Fibroblast of lung (primary cell): Measurements from ENCODE around the gene PCDH7.

Source experiments
- EZH2 ChIP-seq: IDR thresholded peaks from 2 replicates; pipeline ENCODE4 v1.5.1; 2012; ENCODE audit warnings: low read length, control low read depth, mild to moderate bottlenecking; ENCODE audit errors: missing control alignments
- TF ChIP-seq, protein P1 (sequence below), 2 donors: IDR thresholded peaks in 1 of 2; conservative IDR thresholded peaks in 1 of 2; 1 replicate in 1 of 2; 2 replicates in 1 of 2; pipeline ENCODE4 v1.5.1; 2011 to 2012; ENCODE audit warnings: low read length in 2 of 2, control low read depth in 1 of 2, inconsistent platforms in 1 of 2, low read depth in 1 of 2, mild to moderate bottlenecking in 1 of 2

DNA sequence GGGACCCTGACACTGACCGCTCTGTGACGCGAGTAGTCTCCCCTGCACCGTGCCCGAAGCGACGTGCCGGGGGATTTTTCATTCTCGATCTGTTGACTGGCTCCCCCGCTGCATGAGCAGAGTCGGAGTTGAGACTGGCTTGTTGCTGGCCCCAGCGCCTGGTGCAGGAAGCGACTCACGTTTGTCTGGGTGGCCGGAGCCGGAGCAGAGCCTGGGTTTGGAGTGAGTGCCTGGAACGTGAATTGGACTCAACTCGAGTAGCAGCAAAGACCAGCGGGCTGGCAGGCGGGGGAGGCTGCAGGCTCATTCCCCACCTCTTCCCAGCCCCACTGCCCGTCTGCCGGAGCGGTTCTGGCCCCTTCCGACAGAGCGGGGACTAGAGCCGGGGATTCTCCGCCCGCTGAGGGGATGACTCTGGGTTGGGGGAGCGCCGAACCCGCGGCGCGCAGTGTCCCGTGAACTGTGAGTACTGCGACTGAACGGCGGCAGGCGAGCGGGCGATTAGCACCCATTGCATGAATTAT, 554 bp downstream of the PCDH7 start:
- TF ChIP-seq, protein P1, sequence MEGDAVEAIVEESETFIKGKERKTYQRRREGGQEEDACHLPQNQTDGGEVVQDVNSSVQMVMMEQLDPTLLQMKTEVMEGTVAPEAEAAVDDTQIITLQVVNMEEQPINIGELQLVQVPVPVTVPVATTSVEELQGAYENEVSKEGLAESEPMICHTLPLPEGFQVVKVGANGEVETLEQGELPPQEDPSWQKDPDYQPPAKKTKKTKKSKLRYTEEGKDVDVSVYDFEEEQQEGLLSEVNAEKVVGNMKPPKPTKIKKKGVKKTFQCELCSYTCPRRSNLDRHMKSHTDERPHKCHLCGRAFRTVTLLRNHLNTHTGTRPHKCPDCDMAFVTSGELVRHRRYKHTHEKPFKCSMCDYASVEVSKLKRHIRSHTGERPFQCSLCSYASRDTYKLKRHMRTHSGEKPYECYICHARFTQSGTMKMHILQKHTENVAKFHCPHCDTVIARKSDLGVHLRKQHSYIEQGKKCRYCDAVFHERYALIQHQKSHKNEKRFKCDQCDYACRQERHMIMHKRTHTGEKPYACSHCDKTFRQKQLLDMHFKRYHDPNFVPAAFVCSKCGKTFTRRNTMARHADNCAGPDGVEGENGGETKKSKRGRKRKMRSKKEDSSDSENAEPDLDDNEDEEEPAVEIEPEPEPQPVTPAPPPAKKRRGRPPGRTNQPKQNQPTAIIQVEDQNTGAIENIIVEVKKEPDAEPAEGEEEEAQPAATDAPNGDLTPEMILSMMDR (conservative IDR thresholded peaks at IDR 0.05 in 1 of 2, IDR thresholded peaks at IDR 0.05 in 1 of 2; ENCODE audit: low read depth in 1 of 2, low read length in 2 of 2), result no peak
- no peak for TF ChIP-seq EZH2
